PFSK-1 (cell line): ENCODE data around the gene GTPBP6.

Source experiments
- FOXP2 ChIP-seq: optimal IDR thresholded peaks from 2 replicates; pipeline ENCODE3; 2011; ENCODE audit warnings: borderline replicate concordance, control low read depth, inconsistent platforms; ENCODE audit not compliant: insufficient read depth; ENCODE audit errors: extremely low read length, extremely low read depth
- POLR2AphosphoS5 ChIP-seq: IDR thresholded peaks from 2 replicates; pipeline ENCODE4 v1.6.1; 2012; ENCODE audit warnings: low read depth, mild to moderate bottlenecking, control low read depth, low read length, moderate library complexity
- SIN3A ChIP-seq: IDR thresholded peaks from 2 replicates; pipeline ENCODE4 v1.6.1; 2012; ENCODE audit warnings: mild to moderate bottlenecking, low read length, moderate library complexity, borderline replicate concordance; ENCODE audit not compliant: insufficient read depth
- TAF1 ChIP-seq: IDR thresholded peaks from 2 replicates; pipeline ENCODE4 v1.6.1; 2012; ENCODE audit warnings: low read length, control low read depth, borderline replicate concordance; ENCODE audit not compliant: insufficient read depth
- TF ChIP-seq, protein P1 (sequence below), 2 experiments: IDR thresholded peaks; 2 replicates each; pipeline versions ENCODE4 v1.6.1 to v1.8.0; 2011 to 2012; ENCODE audit warnings: low read depth in 2 of 2, low read length in 2 of 2, control low read depth in 1 of 2, inconsistent platforms in 1 of 2, mild to moderate bottlenecking in 1 of 2, moderate library complexity in 1 of 2; ENCODE audit not compliant: insufficient read depth in 1 of 2

The GTPBP6 gene

DNA sequence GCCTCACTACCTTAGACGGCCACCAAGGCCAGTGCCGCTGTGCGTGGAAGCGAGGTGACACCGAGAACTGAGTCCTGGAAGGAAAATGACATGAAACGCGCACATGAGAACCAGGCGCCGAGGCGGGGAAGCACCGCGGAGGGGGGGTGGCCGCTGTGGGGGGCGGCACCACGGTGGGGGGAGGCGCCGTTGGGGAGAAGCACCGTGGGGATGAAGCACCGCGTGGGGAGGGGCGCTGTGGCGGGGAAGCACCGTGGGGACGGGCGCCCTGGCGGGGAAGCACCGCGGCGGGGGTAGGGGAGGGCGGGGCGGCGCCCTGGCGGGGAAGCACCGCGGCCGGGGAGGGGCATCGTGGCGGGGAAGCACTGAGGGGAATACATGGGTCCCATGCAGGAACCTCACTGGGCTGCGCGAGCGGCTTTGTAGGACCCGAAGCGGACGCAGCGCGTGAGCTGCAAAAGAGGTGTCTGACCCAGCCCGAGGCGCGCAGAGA, 40.1 kb upstream of the GTPBP6 start:
- TF ChIP-seq SIN3A (no peak), POLR2AphosphoS5 (no peak), FOXP2 (no peak), TAF1 (no peak)
- TF ChIP-seq, protein P1, sequence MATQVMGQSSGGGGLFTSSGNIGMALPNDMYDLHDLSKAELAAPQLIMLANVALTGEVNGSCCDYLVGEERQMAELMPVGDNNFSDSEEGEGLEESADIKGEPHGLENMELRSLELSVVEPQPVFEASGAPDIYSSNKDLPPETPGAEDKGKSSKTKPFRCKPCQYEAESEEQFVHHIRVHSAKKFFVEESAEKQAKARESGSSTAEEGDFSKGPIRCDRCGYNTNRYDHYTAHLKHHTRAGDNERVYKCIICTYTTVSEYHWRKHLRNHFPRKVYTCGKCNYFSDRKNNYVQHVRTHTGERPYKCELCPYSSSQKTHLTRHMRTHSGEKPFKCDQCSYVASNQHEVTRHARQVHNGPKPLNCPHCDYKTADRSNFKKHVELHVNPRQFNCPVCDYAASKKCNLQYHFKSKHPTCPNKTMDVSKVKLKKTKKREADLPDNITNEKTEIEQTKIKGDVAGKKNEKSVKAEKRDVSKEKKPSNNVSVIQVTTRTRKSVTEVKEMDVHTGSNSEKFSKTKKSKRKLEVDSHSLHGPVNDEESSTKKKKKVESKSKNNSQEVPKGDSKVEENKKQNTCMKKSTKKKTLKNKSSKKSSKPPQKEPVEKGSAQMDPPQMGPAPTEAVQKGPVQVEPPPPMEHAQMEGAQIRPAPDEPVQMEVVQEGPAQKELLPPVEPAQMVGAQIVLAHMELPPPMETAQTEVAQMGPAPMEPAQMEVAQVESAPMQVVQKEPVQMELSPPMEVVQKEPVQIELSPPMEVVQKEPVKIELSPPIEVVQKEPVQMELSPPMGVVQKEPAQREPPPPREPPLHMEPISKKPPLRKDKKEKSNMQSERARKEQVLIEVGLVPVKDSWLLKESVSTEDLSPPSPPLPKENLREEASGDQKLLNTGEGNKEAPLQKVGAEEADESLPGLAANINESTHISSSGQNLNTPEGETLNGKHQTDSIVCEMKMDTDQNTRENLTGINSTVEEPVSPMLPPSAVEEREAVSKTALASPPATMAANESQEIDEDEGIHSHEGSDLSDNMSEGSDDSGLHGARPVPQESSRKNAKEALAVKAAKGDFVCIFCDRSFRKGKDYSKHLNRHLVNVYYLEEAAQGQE (IDR thresholded peaks at IDR 0.05; ENCODE audit: insufficient read depth in 1 of 2, low read depth in 2 of 2, low read length in 2 of 2): no peak

DNA sequence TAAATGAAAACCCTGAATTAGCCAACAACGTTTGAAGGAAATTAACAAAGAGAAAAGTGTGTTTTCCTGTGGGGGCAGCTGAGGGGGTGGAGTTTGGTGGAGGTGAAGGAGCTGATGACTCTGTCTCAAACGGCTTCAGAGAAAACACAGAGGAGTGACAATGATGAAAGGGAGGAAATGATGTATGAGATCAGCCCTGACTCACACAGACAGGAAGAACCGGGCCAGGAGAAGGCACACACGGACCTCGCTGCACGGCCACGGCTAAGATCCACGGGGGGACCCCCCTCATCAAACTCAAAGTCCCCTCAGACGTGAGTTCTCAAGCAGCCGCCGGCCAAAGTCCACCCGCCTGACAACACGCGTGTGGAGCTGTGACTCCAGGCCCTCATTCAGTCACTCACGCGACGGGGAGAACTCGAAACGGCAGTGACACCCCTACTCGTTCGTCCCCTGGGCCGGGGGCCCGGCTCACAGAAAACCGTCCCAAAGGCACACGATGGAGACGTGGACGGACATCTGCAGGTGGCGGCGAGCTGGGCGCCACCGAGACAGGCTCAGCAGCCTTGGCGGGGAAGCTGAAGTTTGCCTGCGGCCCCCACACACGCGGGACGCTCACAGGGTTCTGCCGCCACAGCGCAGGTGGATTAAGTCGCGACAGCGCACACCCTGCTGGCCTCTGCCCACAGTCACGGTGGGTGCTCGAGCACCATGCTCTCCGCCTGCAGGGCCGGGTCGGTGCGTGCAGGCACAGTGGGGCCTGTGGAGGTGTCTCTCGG, 39.3 kb upstream of the GTPBP6 start:
- TF ChIP-seq TAF1: no peak
- TF ChIP-seq POLR2AphosphoS5: no peak
- no peak for TF ChIP-seq FOXP2
- TF ChIP-seq, protein P1 (IDR thresholded peaks at IDR 0.05; ENCODE audit: insufficient read depth in 1 of 2, low read depth in 2 of 2, low read length in 2 of 2): no peak
- TF ChIP-seq SIN3A: no peak

DNA sequence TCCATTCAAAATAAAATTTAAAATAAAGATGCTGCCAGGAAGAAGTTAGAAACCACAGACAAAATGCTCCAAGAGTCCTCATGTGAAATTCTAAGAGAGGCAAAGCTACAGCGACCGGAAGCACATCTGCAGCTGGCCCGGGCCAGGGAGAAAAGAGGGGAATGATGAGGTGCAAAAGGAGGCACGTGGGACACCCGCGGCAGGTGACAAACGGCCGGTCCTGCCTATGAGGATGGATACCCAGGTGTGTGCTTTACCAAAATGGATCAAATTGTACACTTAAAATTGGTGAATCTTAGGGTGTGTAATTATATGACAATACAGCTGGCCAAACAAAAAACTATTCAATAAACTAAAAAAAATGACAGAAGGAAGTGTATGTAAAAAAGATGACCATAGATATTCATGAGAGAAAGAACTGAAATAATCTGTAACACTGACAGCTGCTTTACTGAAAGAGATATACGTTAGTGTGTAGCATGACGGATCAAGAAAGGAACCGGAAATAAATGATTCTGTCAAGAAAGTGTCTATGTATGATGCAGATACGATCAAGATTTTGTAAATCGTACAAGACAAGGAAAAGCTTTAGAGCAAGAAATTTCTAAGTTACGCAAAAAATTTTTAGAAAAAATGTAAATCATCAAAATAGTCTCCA, 38.6 kb upstream of the GTPBP6 start:
- TF ChIP-seq FOXP2 (no peak), SIN3A (no peak), POLR2AphosphoS5 (no peak), TAF1 (no peak)
- TF ChIP-seq, protein P1 (IDR thresholded peaks at IDR 0.05; ENCODE audit: insufficient read depth in 1 of 2, low read depth in 2 of 2, low read length in 2 of 2): no peak

DNA sequence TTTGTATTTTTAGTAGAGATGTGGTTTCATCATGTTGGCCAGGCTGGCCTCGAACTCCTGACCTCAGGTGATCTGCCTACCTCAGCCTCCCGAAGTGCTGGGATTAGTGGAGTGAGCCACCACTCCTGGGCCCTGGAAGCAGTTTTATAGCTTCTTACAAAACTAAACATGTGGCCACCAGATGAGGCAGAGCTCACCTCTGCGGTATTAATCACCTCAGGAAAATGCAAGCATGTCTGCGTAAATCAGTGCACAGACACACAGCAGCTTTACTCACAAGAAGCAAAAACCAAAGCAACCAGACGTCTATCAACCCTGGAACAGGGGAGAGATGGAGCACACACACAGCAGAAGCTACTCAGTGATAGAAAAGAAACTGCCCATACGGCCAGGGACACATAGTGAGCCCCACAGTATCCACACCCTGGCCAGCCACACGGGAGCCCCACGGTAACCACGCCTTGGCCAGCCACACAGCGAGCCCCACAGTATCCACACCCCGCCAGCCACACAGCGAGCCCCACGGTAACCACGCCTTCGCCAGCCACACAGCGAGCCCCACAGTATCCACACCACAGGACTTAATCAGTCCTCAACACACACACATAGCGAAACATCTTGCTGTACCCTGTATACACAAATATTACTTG, 37.9 kb upstream of the GTPBP6 start:
- TF ChIP-seq, protein P1 (IDR thresholded peaks at IDR 0.05; ENCODE audit: insufficient read depth in 1 of 2, low read depth in 2 of 2, low read length in 2 of 2): no peak
